CD4-positive, alpha-beta T cell treated with Interleukin-12 subunit alpha and Interleukin-12 subunit beta, for 1 hour (primary cell): ENCODE measurements around the gene HOXA11.
A peak's percentile ranks its signal among the peaks of the same experiment; 100 is the strongest.

Source experiments
- DNase-seq: peaks from one replicate; pipeline ENCODE4 v3.0.0-alpha.2; 2020

The HOXA11 gene

GRCh38 chr7:27185013-27185853 is at the start of gene HOXA11:
HOXA11 (minus strand) TSS chr7:27185232; CDS start chr7:27185144, 88 bp downstream.
- DNase-seq: no peak

- DNase-seq: no peak
These were observed 44.4 kb upstream of the HOXA11 start for GRCh38 chr7:27229448-27229847.

GRCh38 chr7:27224983-27225934 is 40.2 kb upstream of the HOXA11 start:
- no peak for DNase-seq

- DNase-seq: no peak
These were observed 39.0 kb upstream of the HOXA11 start for GRCh38 chr7:27223941-27224575.

GRCh38 chr7:27221201-27221797 is 36.3 kb upstream of the HOXA11 start:
- DNase-seq: no peak

- DNase-seq: no peak
These were observed 35.5 kb upstream of the HOXA11 start for GRCh38 chr7:27220440-27220955.

- no peak for DNase-seq
These were observed 34.8 kb upstream of the HOXA11 start for GRCh38 chr7:27219821-27220220.

- DNase-seq: no peak
These were observed 32.9 kb upstream of the HOXA11 start for GRCh38 chr7:27217951-27218350.

GRCh38 chr7:27215356-27215755 is 30.3 kb upstream of the HOXA11 start:
- DNase-seq: no peak

GRCh38 chr7:27214239-27214950 is 29.4 kb upstream of the HOXA11 start:
- DNase-seq: no peak

GRCh38 chr7:27213433-27214238 is 28.6 kb upstream of the HOXA11 start:
- DNase-seq: no peak

- DNase-seq: no peak
These were observed 27.7 kb upstream of the HOXA11 start for GRCh38 chr7:27212497-27213432.

GRCh38 chr7:27211764-27212204 is 26.8 kb upstream of the HOXA11 start:
- no peak for DNase-seq

- no peak for DNase-seq
These were observed 26.0 kb upstream of the HOXA11 start for GRCh38 chr7:27211084-27211446.

GRCh38 chr7:27210441-27211083 is 25.5 kb upstream of the HOXA11 start:
- peak; percentile 37 for DNase-seq

GRCh38 chr7:27209933-27210440 is 25.0 kb upstream of the HOXA11 start:
- no peak for DNase-seq

- DNase-seq: no peak
These were observed 24.0 kb upstream of the HOXA11 start for GRCh38 chr7:27208998-27209397.

GRCh38 chr7:27207348-27207985 is 22.4 kb upstream of the HOXA11 start:
- DNase-seq: no peak
